ENCODE measurements around the gene C19orf12. TPM values are rescaled to one million over a fixed set of nuclear protein-coding genes. Genes with fewer than 3 reads are reported as not detected.

The C19orf12 gene
- total RNA-seq, 1 experiment from 2014 or later: 10.0 TPM

GRCh38 chr19:29662604-29663404 is 52.3 kb downstream of the C19orf12 start:
- DNase-seq (ENCODE audit: low read depth, low spot score) (no peak), ATAC-seq (no peak)
- Histone ChIP-seq H3K9me3 (ENCODE audit: control insufficient read depth in 1 of 2, insufficient read depth in 1 of 2, low read depth in 1 of 2, low read length in 2 of 2) (no peaks in the 10 kb centered on the region), H3K36me3 (ENCODE audit: control insufficient read depth in 1 of 2, insufficient read depth in 2 of 2, low read length in 2 of 2) (no peaks in the 10 kb centered on the region), H3K9me2 (ENCODE audit: insufficient read depth) (no peaks in the 10 kb centered on the region), H3K9ac (ENCODE audit: low read length) (peak overlapping the region; percentile 32), H3K4me3 (replicated peaks in 1 of 2; ENCODE audit: low read depth in 1 of 2, low read length in 2 of 2) (no peak overlapping the region), H3K27me3 (ENCODE audit: insufficient read depth, low read length) (no peaks in the 10 kb centered on the region), H2AFZ (ENCODE audit: low read depth, low read length, poor library complexity, severe bottlenecking) (no peak overlapping the region), H3K4me1 (ENCODE audit: control insufficient read depth in 1 of 2, insufficient read depth in 2 of 2, low read length in 2 of 2) (peaks cover 29 to 43% of the 10 kb centered on the region in 2 experiments), H4K20me1 (ENCODE audit: insufficient read depth) (no peaks in the 10 kb centered on the region), H3K27ac (ENCODE audit: low read depth, low read length) (peak overlapping the region; percentile 24; the same call in 1 of the 2 replicates), H3K79me2 (ENCODE audit: insufficient read depth, low read length) (no peaks in the 10 kb centered on the region), H3K4me2 (ENCODE audit: low read length) (peak overlapping the region; percentile 53)
- ChIA-PET RAD21 (ENCODE audit: low non-redundant PET in 1 of 2, low total read pairs in 2 of 2, uncharacterized antibody in 2 of 2, unreplicated experiment in 2 of 2) (interaction anchor here in 1 of 2 experiments (1.8 kb wide), 1 partner anchor 57 kb away, joined by 4 read pairs; the partner anchor contains the start of gene POP4), CTCF (interaction anchor here (1.1 to 1.3 kb wide), 2 partner anchors 9 to 52 kb away, joined by 3 to 5 read pairs; no protein-coding TSS in a partner anchor), POLR2A (no interaction called here)
- BruUV-seq (replicated peaks): no TSS peak
- intact Hi-C loops (cut with micrococcal nuclease): no loop called here
- TF ChIP-seq CBX3 (IDR thresholded peaks at IDR 0.05; ENCODE audit: low read depth) (no peak), SIN3A (IDR thresholded peaks at IDR 0.05; ENCODE audit: low read depth) (no peak), YY1 (IDR thresholded peaks at IDR 0.05; ENCODE audit: extremely low read depth, insufficient replicate concordance, low read depth, low read length) (no peak), EGR1 (IDR thresholded peaks at IDR 0.05; ENCODE audit: low read depth) (no peak), ELF1 (IDR thresholded peaks at IDR 0.05; ENCODE audit: borderline replicate concordance, low read depth) (no peak), REST (IDR thresholded peaks at IDR 0.05; ENCODE audit: low read depth) (no peak), EZH2phosphoT487 (IDR thresholded peaks at IDR 0.05; ENCODE audit: borderline replicate concordance) (no peak), TCF7L2 (IDR thresholded peaks at IDR 0.05; ENCODE audit: borderline replicate concordance, extremely low read depth, insufficient read depth, insufficient read length) (no peak), JUND (IDR thresholded peaks at IDR 0.05) (peak; percentile 77), CEBPB (IDR thresholded peaks at IDR 0.05; ENCODE audit: low read depth) (no peak), EZH2 (IDR thresholded peaks at IDR 0.05) (no peak), ZNF274 (IDR thresholded peaks at IDR 0.05; ENCODE audit: low read depth, low read length) (no peak), SRF (IDR thresholded peaks at IDR 0.05; ENCODE audit: low read depth) (no peak), ZFX (IDR thresholded peaks at IDR 0.05) (no peak), ZBTB33 (IDR thresholded peaks at IDR 0.05; ENCODE audit: extremely low read depth, insufficient replicate concordance, low read length) (no peak), MAX (IDR thresholded peaks at IDR 0.05) (peak; percentile 37; the same call in 1 of the 2 replicates), POLR2A (IDR thresholded peaks at IDR 0.05; ENCODE audit: borderline replicate concordance, extremely low read depth, insufficient read depth, insufficient read length) (no peak), RAD21 (IDR thresholded peaks at IDR 0.05; ENCODE audit: low read depth) (no peak), CTCF (IDR thresholded peaks at IDR 0.05 in 2 of 3, conservative IDR thresholded peaks at IDR 0.05 in 1 of 3; ENCODE audit: borderline replicate concordance in 1 of 3, insufficient read depth in 1 of 3, low read depth in 2 of 3, low read length in 2 of 3) (no peak)

All from HCT116 (cell line).